HG03025 (cell line): Measurements from ENCODE around the gene LIN7A.
"Not testable (repeated sequence)": the region's sequence is repeated elsewhere in the genome, so short reads cannot be mapped to it uniquely, and the experiment has no call there.

ENCODE experiments used
- ATAC-seq: cut with Tn5 transposase; IDR thresholded peaks from one replicate; pipeline ENCODE4 v1.9.1; 2021; ENCODE audit warnings: mild to moderate bottlenecking, moderate library complexity; ENCODE audit not compliant: unreplicated experiment, low FRiP score

LIN7A gene

GRCh38 chr12:80815351-80815750, 122.4 kb downstream of the LIN7A start:
- peak; percentile 39 for ATAC-seq

- ATAC-seq: no peak
Measured at GRCh38 chr12:80814453-80814852, 123.3 kb downstream of the LIN7A start.

- peak; percentile 37 for ATAC-seq
Measured at GRCh38 chr12:80813820-80814219, 123.9 kb downstream of the LIN7A start.

- ATAC-seq: no peak
Measured at GRCh38 chr12:80811957-80812708, 125.6 kb downstream of the LIN7A start.

- ATAC-seq: no peak
Measured at GRCh38 chr12:80810874-80811273, 126.9 kb downstream of the LIN7A start.

GRCh38 chr12:80807640-80808288, 130.0 kb downstream of the LIN7A start:
- peak; percentile 97 for ATAC-seq

- no peak for ATAC-seq
Measured at GRCh38 chr12:80805106-80805505, 132.6 kb downstream of the LIN7A start.

GRCh38 chr12:80802652-80803400, 134.9 kb downstream of the LIN7A start:
- ATAC-seq: peak; percentile 83

GRCh38 chr12:80798281-80798680, 139.5 kb downstream of the LIN7A start:
- ATAC-seq: no peak

GRCh38 chr12:80794551-80794950, 143.2 kb downstream of the LIN7A start:
- no peak for ATAC-seq

- no peak for ATAC-seq
Measured at GRCh38 chr12:80792861-80793260, 144.9 kb downstream of the LIN7A start.

GRCh38 chr12:80791863-80792262, 145.9 kb downstream of the LIN7A start:
- no peak for ATAC-seq

- not testable (repeated sequence) for ATAC-seq
Measured at GRCh38 chr12:80788407-80788806, 149.3 kb downstream of the LIN7A start.

- not testable (repeated sequence) for ATAC-seq
Measured at GRCh38 chr12:80782963-80783470, 154.7 kb downstream of the LIN7A start.

GRCh38 chr12:80781313-80781712, 156.4 kb downstream of the LIN7A start:
- ATAC-seq: no peak

- no peak for ATAC-seq
Measured at GRCh38 chr12:80780746-80781145, 157.0 kb downstream of the LIN7A start.

GRCh38 chr12:80778005-80778541, 159.7 kb downstream of the LIN7A start:
- ATAC-seq: peak; percentile 96

- no peak for ATAC-seq
Measured at GRCh38 chr12:80777587-80777986, 160.1 kb downstream of the LIN7A start.

GRCh38 chr12:80776706-80777105, 161.0 kb downstream of the LIN7A start:
- no peak for ATAC-seq

GRCh38 chr12:80770958-80771357, 166.8 kb downstream of the LIN7A start:
- no peak for ATAC-seq
